Omental fat pad (tissue), 4 donors: Measurements from ENCODE around the gene DENND5B. TPM values are rescaled to one million over a fixed set of nuclear protein-coding genes. Genes with fewer than 3 reads are reported as not detected.
"Not testable (repeated sequence)": the region's sequence is repeated elsewhere in the genome, so short reads cannot be mapped to it uniquely, and the experiment has no call there.

Experiments used
- ATAC-seq: fragments of 150-250 bp; one replicate; pipeline ENCODE4 v1.9.1; 2016; ENCODE audit warnings: mild to moderate bottlenecking, moderate library complexity; ENCODE audit not compliant: low FRiP score
- DNase-seq: peaks from one replicate; pipeline ENCODE4 v3.0.0-alpha.2; 2019; ENCODE audit warnings: low spot score
- CTCF ChIP-seq, 3 donors: fragments of 450-650 bp; IDR thresholded peaks; one replicate each; pipeline ENCODE4 v1.5.1; 2016 to 2017; ENCODE audit warnings: antibody characterized with exemption in 3 of 3, mild to moderate bottlenecking in 3 of 3, moderate library complexity in 2 of 3
- total RNA-seq, 4 donors: library from RNA; depleted of rRNA; stranded (reverse); fragments of >200 nt; gene quantifications; one replicate each; pipeline ENCODE4 v1.1.0, GENCODE V29; 2016

Gene DENND5B
- total RNA-seq, 4 donors from 2014 or later, result 9.1 to 17.1 (median 15.8) TPM

- ATAC-seq (no peak), DNase-seq (no peak)
- no peak for TF ChIP-seq CTCF (IDR thresholded peaks at IDR 0.05)
Observed at GRCh38 chr12:31408763-31409162, 182.2 kb downstream of the DENND5B start.

- DNase-seq (no peak), ATAC-seq (no peak)
- TF ChIP-seq CTCF (IDR thresholded peaks at IDR 0.05), result no peak
Observed at GRCh38 chr12:31407562-31407961, 183.4 kb downstream of the DENND5B start.

GRCh38 chr12:31406345-31406744 lies 184.6 kb downstream of the DENND5B start:
- TF ChIP-seq CTCF (IDR thresholded peaks at IDR 0.05), result no peak
- ATAC-seq (no peak), DNase-seq (no peak)

- TF ChIP-seq CTCF (IDR thresholded peaks at IDR 0.05), result no peak
- ATAC-seq (no peak), DNase-seq (no peak)
Observed at GRCh38 chr12:31405021-31405420, 185.9 kb downstream of the DENND5B start.

GRCh38 chr12:31403099-31403607 lies 187.8 kb downstream of the DENND5B start:
- TF ChIP-seq CTCF (IDR thresholded peaks at IDR 0.05), result peak in 2 of 3 donors; percentile 48 to 52
- not testable (repeated sequence) for DNase-seq
- peak; percentile 97 for ATAC-seq

- no peak for ATAC-seq
- no peak for TF ChIP-seq CTCF (IDR thresholded peaks at IDR 0.05)
- no peak for DNase-seq
Observed at GRCh38 chr12:31393004-31393550, 197.9 kb downstream of the DENND5B start.

- no peak for TF ChIP-seq CTCF (IDR thresholded peaks at IDR 0.05)
- ATAC-seq (no peak), DNase-seq (no peak)
Observed at GRCh38 chr12:31390991-31391390, 199.9 kb downstream of the DENND5B start.
